ENCODE results near the gene TRIM39. TPM values are rescaled to one million over a fixed set of nuclear protein-coding genes. Genes with fewer than 3 reads are reported as not detected.
A peak's percentile ranks its signal among the peaks of the same experiment; 100 is the strongest.

Gene TRIM39
- total and polyA plus RNA-seq, 12 donors: 8.1 to 24.3 (median 14.2) TPM

- peaks cover 33% of the 10 kb centered on the region for H3K27me3 ChIP-seq
- no peak for DNase-seq
- H3K36me3 ChIP-seq (replicated peaks in 1 of 2): no peaks in the 10 kb centered on the region
- no peak for TF ChIP-seq POLR2A (IDR thresholded peaks at IDR 0.05)
- TF ChIP-seq, protein P1, sequence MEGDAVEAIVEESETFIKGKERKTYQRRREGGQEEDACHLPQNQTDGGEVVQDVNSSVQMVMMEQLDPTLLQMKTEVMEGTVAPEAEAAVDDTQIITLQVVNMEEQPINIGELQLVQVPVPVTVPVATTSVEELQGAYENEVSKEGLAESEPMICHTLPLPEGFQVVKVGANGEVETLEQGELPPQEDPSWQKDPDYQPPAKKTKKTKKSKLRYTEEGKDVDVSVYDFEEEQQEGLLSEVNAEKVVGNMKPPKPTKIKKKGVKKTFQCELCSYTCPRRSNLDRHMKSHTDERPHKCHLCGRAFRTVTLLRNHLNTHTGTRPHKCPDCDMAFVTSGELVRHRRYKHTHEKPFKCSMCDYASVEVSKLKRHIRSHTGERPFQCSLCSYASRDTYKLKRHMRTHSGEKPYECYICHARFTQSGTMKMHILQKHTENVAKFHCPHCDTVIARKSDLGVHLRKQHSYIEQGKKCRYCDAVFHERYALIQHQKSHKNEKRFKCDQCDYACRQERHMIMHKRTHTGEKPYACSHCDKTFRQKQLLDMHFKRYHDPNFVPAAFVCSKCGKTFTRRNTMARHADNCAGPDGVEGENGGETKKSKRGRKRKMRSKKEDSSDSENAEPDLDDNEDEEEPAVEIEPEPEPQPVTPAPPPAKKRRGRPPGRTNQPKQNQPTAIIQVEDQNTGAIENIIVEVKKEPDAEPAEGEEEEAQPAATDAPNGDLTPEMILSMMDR (IDR thresholded peaks at IDR 0.05): no peak
- H3K4me3 ChIP-seq: no peak overlapping the region
- WGBS, 4 donors: 58 to 67% (median 61%) methylated on average over 4 of the region's 4 CpGs
- H3K9me3 ChIP-seq (replicated peaks in 1 of 3): no peaks in the 10 kb centered on the region
- H3K4me1 ChIP-seq (replicated peaks in 1 of 2): peaks cover 0 to 5% of the 10 kb centered on the region in 2 donors
- intact Hi-C loops (cut with DNase I): no loop called here
- H3K27ac ChIP-seq: no peak overlapping the region
Measured at GRCh38 chr6:30355281-30355680, 28.6 kb downstream of the TRIM39 start.

- DNase-seq: no peak
- no peak overlapping the region for H3K4me3 ChIP-seq
- no peak overlapping the region for H3K27ac ChIP-seq
- TF ChIP-seq POLR2A (IDR thresholded peaks at IDR 0.05): no peak
- TF ChIP-seq, protein P1 (IDR thresholded peaks at IDR 0.05): no peak
- H3K36me3 ChIP-seq (replicated peaks in 1 of 2): no peaks in the 10 kb centered on the region
- H3K9me3 ChIP-seq (replicated peaks in 1 of 3): no peaks in the 10 kb centered on the region
- intact Hi-C loops (cut with DNase I): loop anchor here in 1 of 2 donors (2.0 kb wide), 1 partner anchor 40 kb away; no protein-coding TSS in a partner anchor
- H3K4me1 ChIP-seq (replicated peaks in 1 of 2): peaks cover 0 to 5% of the 10 kb centered on the region in 2 donors
- peaks cover 34% of the 10 kb centered on the region for H3K27me3 ChIP-seq
- WGBS, 4 donors: 69 to 80% (median 74%) methylated on average over 1 of the region's 1 CpG
Measured at GRCh38 chr6:30356536-30356935, 29.8 kb downstream of the TRIM39 start.

DNA sequence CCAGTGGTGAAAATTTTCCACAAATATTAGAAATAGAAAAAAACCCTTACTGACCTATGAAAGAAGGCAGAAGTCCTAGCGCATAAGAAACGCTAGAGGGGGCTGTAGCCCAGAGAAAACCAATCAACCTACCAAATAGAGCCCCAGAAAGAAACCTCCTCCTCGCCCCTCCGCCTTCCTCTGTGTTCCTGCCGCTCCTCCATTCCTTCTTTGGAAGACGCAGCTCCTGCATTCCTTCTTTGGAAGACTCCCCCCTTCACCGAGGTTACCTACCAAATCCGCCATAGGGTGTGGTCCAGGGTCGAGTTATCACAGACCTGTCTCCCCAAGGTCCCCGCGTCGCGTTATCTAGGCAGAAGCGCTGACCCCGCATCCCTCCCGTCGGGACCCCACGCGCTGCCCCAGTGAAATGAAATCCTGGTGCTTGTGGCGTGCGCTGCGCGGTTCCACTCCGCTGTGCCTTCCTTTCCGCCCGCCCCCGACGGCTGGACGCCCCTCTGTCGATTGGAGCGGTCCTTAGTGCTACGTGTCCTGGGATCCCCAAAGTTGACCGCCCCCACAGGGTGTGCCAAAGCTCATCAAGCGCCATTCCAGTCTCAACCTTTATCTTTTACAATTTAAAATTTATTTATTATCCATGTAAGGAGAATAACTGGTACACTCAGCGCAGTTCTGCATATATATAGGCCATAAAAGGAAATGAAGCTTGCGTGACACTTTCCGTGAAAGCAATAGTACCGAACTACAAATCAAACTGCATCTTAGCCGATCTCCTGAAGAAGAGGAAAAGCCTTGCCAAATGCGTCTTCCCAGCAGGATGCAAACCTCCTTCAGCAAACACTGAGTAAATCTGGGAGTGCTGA, 31.2 kb downstream of the TRIM39 start:
- WGBS, 4 donors: 4 to 6% (median 6%) methylated on average over 36 to 40 of the region's 40 CpGs
- Histone ChIP-seq H3K4me3 (peak overlapping the region in 1 of 4 donors; percentile 40), H3K36me3 (replicated peaks in 1 of 2) (no peaks in the 10 kb centered on the region), H3K27ac (no peak overlapping the region), H3K9me3 (replicated peaks in 1 of 3) (no peaks in the 10 kb centered on the region), H3K27me3 (peaks cover 39% of the 10 kb centered on the region), H3K4me1 (replicated peaks in 1 of 2) (peaks cover 0 to 5% of the 10 kb centered on the region in 2 donors)
- TF ChIP-seq, protein P1 (IDR thresholded peaks at IDR 0.05): peak; percentile 44 to 69 (median 55)
- no peak for TF ChIP-seq POLR2A (IDR thresholded peaks at IDR 0.05)
- intact Hi-C loops (cut with DNase I): loop anchor here in 1 of 2 donors (2.0 kb wide), 1 partner anchor 39 kb away; no protein-coding TSS in a partner anchor
- peak; percentile 29 to 77 (median 55) for DNase-seq

- H3K27ac ChIP-seq: no peak overlapping the region
- no peak for DNase-seq
- 55 to 75% (median 55%) methylated on average over 5 of the region's 5 CpGs for WGBS, 4 donors
- intact Hi-C loops (cut with DNase I): no loop called here
- H3K4me1 ChIP-seq (replicated peaks in 1 of 2): peaks cover 0 to 5% of the 10 kb centered on the region in 2 donors
- peaks cover 39% of the 10 kb centered on the region for H3K27me3 ChIP-seq
- TF ChIP-seq, protein P1 (IDR thresholded peaks at IDR 0.05): no peak
- no peak for TF ChIP-seq POLR2A (IDR thresholded peaks at IDR 0.05)
- no peaks in the 10 kb centered on the region for H3K36me3 ChIP-seq (replicated peaks in 1 of 2)
- no peaks in the 10 kb centered on the region for H3K9me3 ChIP-seq (replicated peaks in 1 of 3)
- H3K4me3 ChIP-seq: no peak overlapping the region
Measured at GRCh38 chr6:30359276-30359675, 32.5 kb downstream of the TRIM39 start.
